Ishikawa (cell line): Measurements from ENCODE around the gene PHOX2A.

ENCODE experiments used
- CEBPB ChIP-seq: IDR thresholded peaks from 2 replicates; pipeline ENCODE4 v1.6.1; 2012
- EP300 ChIP-seq: IDR thresholded peaks from 2 replicates; pipeline ENCODE4 v1.6.1; 2012; ENCODE audit warnings: borderline replicate concordance
- RAD21 ChIP-seq: IDR thresholded peaks from 2 replicates; pipeline ENCODE4 v1.6.1; 2012; ENCODE audit warnings: low read depth
- USF1 ChIP-seq: IDR thresholded peaks from 2 replicates; pipeline ENCODE4 v1.6.1; 2012

- TF ChIP-seq CEBPB (no peak), RAD21 (no peak), USF1 (no peak), EP300 (no peak)
These were observed 54.3 kb downstream of the PHOX2A start for GRCh38 chr11:72189455-72190250.
